Fibroblast of lung (primary cell): ENCODE results near the gene PMIS2.

Experiments used
- CTCF ChIP-seq, 2 donors: IDR thresholded peaks in 1 of 2; conservative IDR thresholded peaks in 1 of 2; 1 replicate in 1 of 2; 2 replicates in 1 of 2; pipeline ENCODE4 v1.5.1; 2011 to 2012; ENCODE audit warnings: low read length in 2 of 2, control low read depth in 1 of 2, inconsistent platforms in 1 of 2, low read depth in 1 of 2, mild to moderate bottlenecking in 1 of 2
- EZH2 ChIP-seq: IDR thresholded peaks from 2 replicates; pipeline ENCODE4 v1.5.1; 2012; ENCODE audit warnings: low read length, control low read depth, mild to moderate bottlenecking; ENCODE audit errors: missing control alignments

DNA sequence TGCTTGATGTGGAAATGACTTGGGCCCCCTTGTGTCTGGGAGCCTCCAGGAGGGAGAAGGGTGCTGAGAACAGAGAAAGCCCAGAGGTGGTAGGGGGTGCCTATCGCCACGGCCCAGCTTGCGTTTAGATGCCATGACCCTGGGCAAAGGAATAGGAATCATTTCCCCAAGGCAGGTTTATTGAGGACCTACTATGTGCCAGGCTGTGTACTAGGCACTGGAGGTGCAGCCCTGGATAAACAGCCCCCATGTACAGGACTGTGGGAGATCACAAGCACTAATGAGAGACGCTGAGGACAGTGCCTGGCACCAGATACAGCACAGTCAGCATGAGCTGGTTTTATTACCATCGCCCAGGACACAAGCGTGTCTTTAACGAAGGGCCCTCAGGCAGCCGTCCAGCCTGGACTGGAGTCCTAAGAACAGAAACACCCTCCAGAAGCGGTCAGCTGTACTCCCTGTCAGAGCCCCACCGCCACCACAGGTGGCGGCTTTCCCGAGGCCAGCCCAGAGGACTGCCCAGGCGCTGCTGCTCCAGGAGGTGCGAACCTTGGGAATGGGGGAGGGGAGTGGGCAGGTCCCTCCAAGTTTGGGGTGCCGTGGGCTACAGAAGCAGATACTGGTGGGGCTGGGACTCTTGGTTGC, 36.0 kb upstream of the PMIS2 start:
- no peak for TF ChIP-seq EZH2
- no peak for TF ChIP-seq CTCF (conservative IDR thresholded peaks at IDR 0.05 in 1 of 2, IDR thresholded peaks at IDR 0.05 in 1 of 2; ENCODE audit: low read depth in 1 of 2, low read length in 2 of 2)
